ENCODE data around the gene S1PR4.
"Not testable (repeated sequence)": the region's sequence is repeated elsewhere in the genome, so short reads cannot be mapped to it uniquely, and the experiment has no call there.

The S1PR4 gene

DNA sequence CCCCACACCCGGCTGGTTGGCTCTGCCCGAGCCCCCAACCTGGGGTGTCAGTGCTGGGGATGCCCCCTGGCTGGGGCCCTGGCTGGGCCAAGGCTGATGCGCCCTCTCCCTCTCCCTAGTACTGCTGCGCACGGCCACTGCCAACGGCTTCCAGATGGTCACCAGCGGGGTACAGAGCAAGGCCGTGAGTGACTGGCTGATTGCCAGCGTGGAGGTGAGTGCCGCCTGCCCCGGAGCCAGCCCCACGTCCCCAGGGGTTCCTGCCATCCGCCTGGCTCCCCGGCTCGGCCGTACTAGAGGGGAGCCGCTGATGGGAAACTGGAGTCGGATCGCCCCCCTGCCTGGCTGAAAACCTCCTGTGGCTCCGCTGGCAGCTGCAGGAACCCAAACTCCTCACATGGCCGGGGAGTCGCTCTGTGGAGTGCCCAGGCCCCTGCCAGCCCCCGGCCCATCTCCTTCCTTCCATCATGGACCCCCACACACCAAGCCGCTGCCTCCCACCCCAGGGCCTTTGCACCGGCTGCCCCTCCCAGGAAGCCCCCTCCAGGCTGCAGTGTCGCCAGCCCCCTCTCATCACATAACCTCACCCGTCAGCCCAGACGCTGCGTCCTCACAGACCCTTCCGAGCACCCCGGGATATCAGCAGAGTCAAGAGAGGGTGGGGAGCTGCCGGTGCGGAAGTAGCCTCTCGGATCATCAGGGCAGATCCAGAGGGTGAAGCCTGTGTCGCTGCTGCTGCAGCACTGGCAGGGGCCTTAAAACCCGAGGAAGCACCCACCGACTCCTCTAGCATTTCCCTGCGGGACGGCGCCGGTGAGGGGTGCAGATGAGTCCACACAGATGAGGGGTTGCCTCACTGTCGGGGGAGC is 17.7 kb downstream of the S1PR4 start:
- in situ Hi-C loops (cut with HindIII; ENCODE audit: low sequenced_read_pairs): no loop called here
- no peak for DNase-seq (ENCODE audit: low read depth)
- TF ChIP-seq, protein P1, sequence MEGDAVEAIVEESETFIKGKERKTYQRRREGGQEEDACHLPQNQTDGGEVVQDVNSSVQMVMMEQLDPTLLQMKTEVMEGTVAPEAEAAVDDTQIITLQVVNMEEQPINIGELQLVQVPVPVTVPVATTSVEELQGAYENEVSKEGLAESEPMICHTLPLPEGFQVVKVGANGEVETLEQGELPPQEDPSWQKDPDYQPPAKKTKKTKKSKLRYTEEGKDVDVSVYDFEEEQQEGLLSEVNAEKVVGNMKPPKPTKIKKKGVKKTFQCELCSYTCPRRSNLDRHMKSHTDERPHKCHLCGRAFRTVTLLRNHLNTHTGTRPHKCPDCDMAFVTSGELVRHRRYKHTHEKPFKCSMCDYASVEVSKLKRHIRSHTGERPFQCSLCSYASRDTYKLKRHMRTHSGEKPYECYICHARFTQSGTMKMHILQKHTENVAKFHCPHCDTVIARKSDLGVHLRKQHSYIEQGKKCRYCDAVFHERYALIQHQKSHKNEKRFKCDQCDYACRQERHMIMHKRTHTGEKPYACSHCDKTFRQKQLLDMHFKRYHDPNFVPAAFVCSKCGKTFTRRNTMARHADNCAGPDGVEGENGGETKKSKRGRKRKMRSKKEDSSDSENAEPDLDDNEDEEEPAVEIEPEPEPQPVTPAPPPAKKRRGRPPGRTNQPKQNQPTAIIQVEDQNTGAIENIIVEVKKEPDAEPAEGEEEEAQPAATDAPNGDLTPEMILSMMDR (IDR thresholded peaks at IDR 0.05; ENCODE audit: low read depth, low read length, missing control alignments): no peak
- no peak overlapping the region for H3K4me3 ChIP-seq (ENCODE audit: low read depth, low read length)

DNA sequence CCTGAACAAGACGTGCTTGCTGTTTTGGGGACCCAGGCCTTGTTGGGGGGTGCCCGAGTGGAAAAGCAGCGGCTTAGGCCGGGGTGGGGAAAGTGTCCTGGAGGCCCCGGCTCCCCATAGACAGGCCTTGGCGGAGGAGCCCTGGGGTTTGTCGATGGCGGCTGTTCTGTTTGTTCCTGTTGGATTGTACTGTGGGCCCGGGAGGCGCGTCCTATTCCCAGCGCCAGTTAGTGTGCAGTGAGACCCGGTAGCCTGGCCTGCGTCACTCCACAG is 18.3 kb downstream of the S1PR4 start:
- no peak for DNase-seq (ENCODE audit: low read depth)
- TF ChIP-seq, protein P1 (IDR thresholded peaks at IDR 0.05; ENCODE audit: low read depth, low read length, missing control alignments): no peak
- in situ Hi-C loops (cut with HindIII; ENCODE audit: low sequenced_read_pairs): no loop called here
- no peak overlapping the region for H3K4me3 ChIP-seq (ENCODE audit: low read depth, low read length)

DNA sequence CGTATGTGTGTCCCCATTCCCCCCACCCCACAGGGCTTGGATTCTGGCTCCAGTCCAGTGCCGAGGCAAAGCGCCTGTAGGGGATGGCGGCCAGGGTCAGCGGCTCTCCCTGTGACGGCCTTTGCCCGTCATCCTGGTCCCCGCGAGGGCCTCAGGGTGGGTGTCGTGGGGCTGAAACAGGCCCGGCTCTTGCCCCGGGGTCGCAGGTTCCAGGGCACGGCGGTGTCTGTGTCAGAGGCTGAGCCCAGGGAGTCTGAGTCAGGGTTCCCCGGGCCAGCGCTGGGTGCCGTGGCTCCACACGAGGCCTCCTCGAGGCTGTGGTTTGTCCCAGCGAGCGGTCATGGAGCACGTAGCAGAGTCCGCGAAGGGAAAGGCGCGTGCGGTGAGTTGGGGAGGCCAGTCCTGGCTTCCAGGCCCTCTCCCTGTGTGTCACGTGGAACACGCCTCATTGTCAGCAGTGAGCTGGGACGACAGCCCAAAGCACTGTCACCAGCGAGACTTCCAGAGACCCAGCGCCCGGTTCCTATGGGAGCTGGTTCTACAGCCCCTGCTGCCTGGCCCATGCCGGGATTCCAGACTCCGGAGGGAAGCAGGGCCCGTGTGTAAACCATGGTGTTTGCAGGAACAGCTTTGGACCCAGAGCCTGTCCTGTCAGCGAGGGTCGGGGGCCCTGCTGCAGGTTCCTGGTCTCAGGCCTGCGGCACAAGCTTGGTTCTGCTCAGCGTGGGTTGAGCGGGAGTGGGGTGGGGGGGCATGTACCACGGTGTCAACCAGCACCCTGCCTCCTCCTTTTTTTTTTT is 20.5 kb downstream of the S1PR4 start:
- no peak overlapping the region for H3K4me3 ChIP-seq (ENCODE audit: low read depth, low read length)
- TF ChIP-seq, protein P1 (IDR thresholded peaks at IDR 0.05; ENCODE audit: low read depth, low read length, missing control alignments): no peak
- no peak for DNase-seq (ENCODE audit: low read depth)

DNA sequence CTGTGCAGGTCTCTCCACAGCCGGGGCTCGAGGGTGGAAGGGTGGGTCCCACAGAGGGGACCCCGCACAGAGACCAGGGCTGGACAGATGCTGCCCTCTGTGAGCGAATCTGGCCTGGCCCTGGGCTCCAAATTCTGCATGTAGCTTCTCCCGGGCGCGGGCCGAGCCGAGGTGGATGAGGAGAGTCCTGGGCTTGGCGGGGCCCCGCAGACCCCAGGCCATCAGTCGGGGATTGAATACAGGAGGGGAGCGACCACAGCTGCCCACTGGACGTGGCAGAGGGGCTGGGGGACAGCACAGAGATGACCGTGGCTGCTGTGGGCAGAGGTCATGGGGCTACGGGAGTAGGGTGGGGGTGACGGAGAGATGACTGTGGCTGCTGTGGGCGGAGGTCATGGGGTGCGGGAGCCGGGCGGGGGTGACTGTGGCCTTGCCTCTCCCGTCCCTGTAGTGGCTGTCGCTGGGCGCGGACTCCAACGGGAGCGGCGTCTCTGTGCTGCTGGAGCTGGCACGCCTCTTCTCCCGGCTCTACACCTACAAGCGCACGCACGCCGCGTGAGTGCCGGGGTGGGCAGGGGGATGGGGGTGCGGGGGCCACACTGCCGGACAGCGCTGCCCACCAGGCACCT is 22.6 kb downstream of the S1PR4 start:
- TF ChIP-seq, protein P1 (IDR thresholded peaks at IDR 0.05; ENCODE audit: low read depth, low read length, missing control alignments): no peak
- in situ Hi-C loops (cut with HindIII; ENCODE audit: low sequenced_read_pairs): no loop called here
- DNase-seq (ENCODE audit: low read depth): no peak
- no peak overlapping the region for H3K4me3 ChIP-seq (ENCODE audit: low read depth, low read length)

More for the DNA sequence above, 20.5 kb downstream of the S1PR4 start:
- in situ Hi-C loops (cut with HindIII; ENCODE audit: low sequenced_read_pairs): no loop called here

DNA sequence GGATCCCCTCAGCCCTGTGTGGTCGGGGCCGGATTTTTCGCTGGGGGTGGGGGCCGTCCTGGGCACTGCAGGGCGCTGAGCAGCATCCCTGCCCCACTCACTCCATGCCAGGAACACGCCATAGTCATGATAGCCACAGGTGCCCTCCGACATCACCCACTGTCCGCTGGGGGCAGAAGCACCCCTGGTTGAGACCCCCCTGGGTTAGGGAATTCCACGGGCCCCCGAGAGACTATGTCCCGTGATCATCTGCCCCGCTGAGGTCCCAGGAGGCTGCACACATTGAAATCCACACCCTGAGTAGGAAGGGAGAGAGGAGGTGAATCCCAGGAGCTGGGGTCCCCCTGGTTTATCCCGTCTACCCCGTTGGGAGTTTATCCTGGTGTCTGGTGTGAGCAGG is 23.3 kb downstream of the S1PR4 start:
- in situ Hi-C loops (cut with HindIII; ENCODE audit: low sequenced_read_pairs): no loop called here
- DNase-seq (ENCODE audit: low read depth): no peak
- TF ChIP-seq, protein P1 (IDR thresholded peaks at IDR 0.05; ENCODE audit: low read depth, low read length, missing control alignments): no peak
- no peak overlapping the region for H3K4me3 ChIP-seq (ENCODE audit: low read depth, low read length)

DNA sequence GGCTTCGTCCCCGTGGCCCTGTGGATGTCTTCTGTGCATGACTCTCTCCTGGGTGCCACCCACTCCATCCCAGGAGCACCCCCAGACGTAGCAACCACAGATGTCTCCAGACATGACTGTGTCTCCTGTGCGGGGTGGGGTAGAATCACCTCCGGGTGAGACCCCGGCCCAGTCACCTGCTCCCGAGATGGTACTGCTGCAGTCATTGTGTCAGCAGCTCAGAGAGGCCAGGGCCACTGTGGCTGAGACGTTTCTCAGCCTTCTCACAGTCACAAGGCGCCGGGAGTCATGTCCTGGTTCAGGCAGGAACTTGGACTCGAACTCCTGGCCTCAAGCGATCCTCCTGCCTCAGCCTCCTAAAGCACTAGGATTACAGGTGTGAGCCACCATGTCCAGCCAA is 23.8 kb downstream of the S1PR4 start:
- TF ChIP-seq, protein P1 (IDR thresholded peaks at IDR 0.05; ENCODE audit: low read depth, low read length, missing control alignments): no peak
- no peak for DNase-seq (ENCODE audit: low read depth)
- in situ Hi-C loops (cut with HindIII; ENCODE audit: low sequenced_read_pairs): no loop called here
- no peak overlapping the region for H3K4me3 ChIP-seq (ENCODE audit: low read depth, low read length)

DNA sequence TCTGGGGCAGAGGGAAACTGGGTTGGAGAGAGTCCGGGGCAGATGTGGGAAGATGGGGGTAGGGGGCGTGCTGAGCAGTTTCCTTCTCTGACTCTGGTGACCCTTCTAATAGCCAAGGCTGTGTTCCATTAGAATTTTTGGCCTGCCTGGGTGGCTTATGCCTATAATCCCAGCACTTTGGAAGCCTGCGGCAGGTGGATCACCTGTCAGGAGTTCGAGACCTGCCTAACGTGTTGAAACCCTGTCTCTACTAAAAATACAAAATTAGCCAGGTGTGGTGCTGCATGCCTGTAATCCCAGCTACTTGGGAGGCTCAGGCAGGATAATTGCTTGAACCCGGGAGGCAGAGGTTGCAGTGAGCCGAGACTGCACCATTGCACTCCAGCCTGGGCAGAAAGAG is 24.3 kb downstream of the S1PR4 start:
- H3K4me3 ChIP-seq (ENCODE audit: low read depth, low read length); DNase-seq (ENCODE audit: low read depth); in situ Hi-C loops (cut with HindIII; ENCODE audit: low sequenced_read_pairs): not testable (repeated sequence)

All from astrocyte of the cerebellum (primary cell).